WTC11 (cell line): ENCODE measurements around the gene TMEM258. TPM values are rescaled to one million over a fixed set of nuclear protein-coding genes. Genes with fewer than 3 reads are reported as not detected.
A peak's percentile ranks its signal among the peaks of the same experiment; 100 is the strongest.

Source experiments
- ATAC-seq: fragments of 200-7000 bp; cut with Tn5 transposase; 2 replicates; pipeline ENCODE4 v1.10.0; 2021; ENCODE audit warnings: mild to moderate bottlenecking, moderate library complexity
- CTCF ChIA-PET: fragments of 300-600 bp; sonication (Branson Sonifier 250); formaldehyde crosslinking; loops from one replicate; lab custom pipeline; 2021; ENCODE audit warnings: antibody characterized with exemption; lab: Charles Lee
- POLR2A ChIA-PET: fragments of 350-600 bp; sonication (Branson Sonifier 250); formaldehyde crosslinking; loops from one replicate; lab custom pipeline; 2021; ENCODE audit warnings: antibody characterized with exemption; lab: Charles Lee
- DNase-seq: peaks from one replicate; pipeline ENCODE4 v3.0.0; 2021; ENCODE audit warnings: low spot score
- H3K27ac Mint-ChIP-seq: 2 replicates; pipeline ENCODE4 v1.8.0; 2021; ENCODE audit warnings: mixed read lengths
- H3K27me3 Mint-ChIP-seq: 2 replicates; pipeline ENCODE4 v1.8.0; 2021; ENCODE audit warnings: low read depth, mild to moderate bottlenecking, moderate library complexity, mixed read lengths
- H3K36me3 Mint-ChIP-seq: 2 replicates; pipeline ENCODE4 v1.8.0; 2021; ENCODE audit warnings: mixed read lengths
- H3K4me1 Mint-ChIP-seq: 2 replicates; pipeline ENCODE4 v1.8.0; 2022; ENCODE audit warnings: mixed read lengths
- H3K4me3 Mint-ChIP-seq: 2 replicates; pipeline ENCODE4 v1.8.0; 2021; ENCODE audit warnings: mild to moderate bottlenecking, moderate library complexity, mixed read lengths
- H3K9me3 Mint-ChIP-seq: 2 replicates; pipeline ENCODE4 v1.8.0; 2021; ENCODE audit warnings: mixed read lengths
- CBFB ChIP-seq: sonication (generic); formaldehyde crosslinking; IDR thresholded peaks from 2 replicates; pipeline ENCODE4 v1.8.1; 2022; ENCODE audit warnings: mild to moderate bottlenecking, low read depth, missing genetic modification reagents
- CREM ChIP-seq: sonication (generic); formaldehyde crosslinking; IDR thresholded peaks from 2 replicates; pipeline ENCODE4 v1.8.1; 2022; ENCODE audit warnings: mild to moderate bottlenecking, missing genetic modification reagents, moderate library complexity
- ESRRA ChIP-seq: sonication (generic); formaldehyde crosslinking; IDR thresholded peaks from 2 replicates; pipeline ENCODE4 v1.8.1; 2022; ENCODE audit warnings: mild to moderate bottlenecking, missing genetic modification reagents, borderline replicate concordance
- ETV6 ChIP-seq: sonication (generic); formaldehyde crosslinking; IDR thresholded peaks from 2 replicates; pipeline ENCODE4 v1.8.1; 2022; ENCODE audit warnings: mild to moderate bottlenecking, missing genetic modification reagents
- FOXJ3 ChIP-seq: sonication (generic); formaldehyde crosslinking; IDR thresholded peaks from 2 replicates; pipeline ENCODE4 v1.9.0; 2021; ENCODE audit warnings: missing genetic modification reagents, mild to moderate bottlenecking, borderline replicate concordance
- FOXP4 ChIP-seq: sonication (generic); formaldehyde crosslinking; IDR thresholded peaks from 2 replicates; pipeline ENCODE4 v1.8.0; 2022; ENCODE audit warnings: mild to moderate bottlenecking, missing genetic modification reagents
- GTF2I ChIP-seq: fragments of 250-450 bp; sonication (Bioruptor Pico); conservative IDR thresholded peaks from 2 replicates; pipeline ENCODE4 v1.4.0; 2021; ENCODE audit warnings: mild to moderate bottlenecking
- IRF1 ChIP-seq: sonication (generic); formaldehyde crosslinking; IDR thresholded peaks from 2 replicates; pipeline ENCODE4 v1.8.0; 2023; ENCODE audit warnings: missing genetic modification reagents
- JAZF1 ChIP-seq: fragments of 250-450 bp; sonication (Bioruptor Pico); IDR thresholded peaks from 2 replicates; pipeline ENCODE4 v1.9.0; 2021; ENCODE audit warnings: moderate library complexity, mild to moderate bottlenecking, inconsistent platforms
- KAT7 ChIP-seq: sonication (generic); formaldehyde crosslinking; IDR thresholded peaks from 2 replicates; pipeline ENCODE4 v1.8.1; 2023; ENCODE audit warnings: missing genetic modification reagents, mild to moderate bottlenecking, borderline replicate concordance
- MYBL2 ChIP-seq: sonication (generic); formaldehyde crosslinking; IDR thresholded peaks from 2 replicates; pipeline ENCODE4 v1.8.1; 2023; ENCODE audit warnings: mild to moderate bottlenecking, moderate library complexity, missing genetic modification reagents
- SOX15 ChIP-seq: fragments of 250-450 bp; sonication (Bioruptor Pico); IDR thresholded peaks from 2 replicates; pipeline ENCODE4 v1.9.0; 2021; ENCODE audit warnings: mild to moderate bottlenecking
- ZNF138 ChIP-seq: sonication (generic); formaldehyde crosslinking; conservative IDR thresholded peaks from 2 replicates; pipeline ENCODE4 v1.8.1; 2022; ENCODE audit warnings: mild to moderate bottlenecking, moderate library complexity, missing genetic modification reagents
- ZNF219 ChIP-seq: sonication (generic); formaldehyde crosslinking; IDR thresholded peaks from 2 replicates; pipeline ENCODE4 v1.8.0; 2023; ENCODE audit warnings: missing genetic modification reagents, mild to moderate bottlenecking, borderline replicate concordance
- ZNF317 ChIP-seq: sonication (generic); formaldehyde crosslinking; IDR thresholded peaks from 2 replicates; pipeline ENCODE4 v1.8.1; 2023; ENCODE audit warnings: low read depth, mild to moderate bottlenecking, moderate library complexity, missing genetic modification reagents, borderline replicate concordance
- ZNF416 ChIP-seq: fragments of 250-450 bp; sonication (Bioruptor Pico); IDR thresholded peaks from 2 replicates; pipeline ENCODE4 v1.9.0; 2021; ENCODE audit warnings: mild to moderate bottlenecking, inconsistent platforms
- total RNA-seq: library from RNA; stranded (reverse); gene quantifications from 3 replicates; pipeline ENCODE4 v1.2.3, GENCODE V29; 2021
- TF ChIP-seq, protein P1 (sequence below): sonication (generic); formaldehyde crosslinking; IDR thresholded peaks from 2 replicates; pipeline ENCODE4 v1.8.1; 2023; ENCODE audit warnings: mild to moderate bottlenecking, missing genetic modification reagents, moderate library complexity
- TF ChIP-seq, protein P2 (sequence below): sonication (generic); formaldehyde crosslinking; IDR thresholded peaks from 2 replicates; pipeline ENCODE4 v1.8.1; 2023; ENCODE audit warnings: mild to moderate bottlenecking, missing genetic modification reagents, borderline replicate concordance
- TF ChIP-seq, protein P3 (sequence below): fragments of 200-600 bp; IDR thresholded peaks from 2 replicates; pipeline ENCODE4 v1.8.0; 2022; ENCODE audit warnings: antibody characterized with exemption
- TF ChIP-seq, protein P4 (sequence below): sonication (generic); formaldehyde crosslinking; IDR thresholded peaks from 2 replicates; pipeline ENCODE4 v1.8.1; 2022; ENCODE audit warnings: low read depth, missing genetic modification reagents, borderline replicate concordance

TMEM258 gene
- total RNA-seq, 1 experiment from 2014 or later: 175 TPM

DNA sequence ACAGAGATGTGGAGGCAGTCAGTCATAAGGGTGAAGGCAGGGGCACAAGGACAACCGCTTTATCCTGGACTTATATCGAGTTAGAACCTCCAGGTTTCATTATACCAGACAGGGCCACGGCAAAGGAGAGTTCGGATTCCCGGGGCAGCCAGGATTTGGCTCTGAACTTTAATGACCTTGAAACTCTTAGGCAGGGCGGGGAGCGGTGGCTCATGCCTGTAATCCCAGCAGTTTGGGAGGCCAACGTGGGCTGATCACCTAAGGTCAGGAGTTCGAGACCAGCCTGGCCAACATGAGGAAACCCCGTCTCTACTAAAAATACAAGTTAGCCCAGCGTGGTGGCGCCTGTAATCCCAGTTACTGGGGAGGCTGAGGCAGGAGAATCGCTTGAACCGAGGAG lies 41.0 kb downstream of the TMEM258 start:
- TF ChIP-seq, protein P1, sequence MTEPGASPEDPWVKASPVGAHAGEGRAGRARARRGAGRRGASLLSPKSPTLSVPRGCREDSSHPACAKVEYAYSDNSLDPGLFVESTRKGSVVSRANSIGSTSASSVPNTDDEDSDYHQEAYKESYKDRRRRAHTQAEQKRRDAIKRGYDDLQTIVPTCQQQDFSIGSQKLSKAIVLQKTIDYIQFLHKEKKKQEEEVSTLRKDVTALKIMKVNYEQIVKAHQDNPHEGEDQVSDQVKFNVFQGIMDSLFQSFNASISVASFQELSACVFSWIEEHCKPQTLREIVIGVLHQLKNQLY (CRISPR knock-in tag): no peak
- TF ChIP-seq JAZF1 (CRISPR knock-in tag) (no peak), SOX15 (CRISPR knock-in tag) (no peak), IRF1 (no peak), CREM (no peak), CBFB (CRISPR knock-in tag) (no peak), FOXJ3 (no peak), ZNF138 (CRISPR knock-in tag) (no peak), ZNF416 (CRISPR knock-in tag) (no peak), KAT7 (CRISPR knock-in tag) (no peak), MYBL2 (no peak)
- TF ChIP-seq, protein P2, sequence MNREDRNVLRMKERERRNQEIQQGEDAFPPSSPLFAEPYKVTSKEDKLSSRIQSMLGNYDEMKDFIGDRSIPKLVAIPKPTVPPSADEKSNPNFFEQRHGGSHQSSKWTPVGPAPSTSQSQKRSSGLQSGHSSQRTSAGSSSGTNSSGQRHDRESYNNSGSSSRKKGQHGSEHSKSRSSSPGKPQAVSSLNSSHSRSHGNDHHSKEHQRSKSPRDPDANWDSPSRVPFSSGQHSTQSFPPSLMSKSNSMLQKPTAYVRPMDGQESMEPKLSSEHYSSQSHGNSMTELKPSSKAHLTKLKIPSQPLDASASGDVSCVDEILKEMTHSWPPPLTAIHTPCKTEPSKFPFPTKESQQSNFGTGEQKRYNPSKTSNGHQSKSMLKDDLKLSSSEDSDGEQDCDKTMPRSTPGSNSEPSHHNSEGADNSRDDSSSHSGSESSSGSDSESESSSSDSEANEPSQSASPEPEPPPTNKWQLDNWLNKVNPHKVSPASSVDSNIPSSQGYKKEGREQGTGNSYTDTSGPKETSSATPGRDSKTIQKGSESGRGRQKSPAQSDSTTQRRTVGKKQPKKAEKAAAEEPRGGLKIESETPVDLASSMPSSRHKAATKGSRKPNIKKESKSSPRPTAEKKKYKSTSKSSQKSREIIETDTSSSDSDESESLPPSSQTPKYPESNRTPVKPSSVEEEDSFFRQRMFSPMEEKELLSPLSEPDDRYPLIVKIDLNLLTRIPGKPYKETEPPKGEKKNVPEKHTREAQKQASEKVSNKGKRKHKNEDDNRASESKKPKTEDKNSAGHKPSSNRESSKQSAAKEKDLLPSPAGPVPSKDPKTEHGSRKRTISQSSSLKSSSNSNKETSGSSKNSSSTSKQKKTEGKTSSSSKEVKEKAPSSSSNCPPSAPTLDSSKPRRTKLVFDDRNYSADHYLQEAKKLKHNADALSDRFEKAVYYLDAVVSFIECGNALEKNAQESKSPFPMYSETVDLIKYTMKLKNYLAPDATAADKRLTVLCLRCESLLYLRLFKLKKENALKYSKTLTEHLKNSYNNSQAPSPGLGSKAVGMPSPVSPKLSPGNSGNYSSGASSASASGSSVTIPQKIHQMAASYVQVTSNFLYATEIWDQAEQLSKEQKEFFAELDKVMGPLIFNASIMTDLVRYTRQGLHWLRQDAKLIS (CRISPR knock-in tag): no peak
- TF ChIP-seq, protein P3, sequence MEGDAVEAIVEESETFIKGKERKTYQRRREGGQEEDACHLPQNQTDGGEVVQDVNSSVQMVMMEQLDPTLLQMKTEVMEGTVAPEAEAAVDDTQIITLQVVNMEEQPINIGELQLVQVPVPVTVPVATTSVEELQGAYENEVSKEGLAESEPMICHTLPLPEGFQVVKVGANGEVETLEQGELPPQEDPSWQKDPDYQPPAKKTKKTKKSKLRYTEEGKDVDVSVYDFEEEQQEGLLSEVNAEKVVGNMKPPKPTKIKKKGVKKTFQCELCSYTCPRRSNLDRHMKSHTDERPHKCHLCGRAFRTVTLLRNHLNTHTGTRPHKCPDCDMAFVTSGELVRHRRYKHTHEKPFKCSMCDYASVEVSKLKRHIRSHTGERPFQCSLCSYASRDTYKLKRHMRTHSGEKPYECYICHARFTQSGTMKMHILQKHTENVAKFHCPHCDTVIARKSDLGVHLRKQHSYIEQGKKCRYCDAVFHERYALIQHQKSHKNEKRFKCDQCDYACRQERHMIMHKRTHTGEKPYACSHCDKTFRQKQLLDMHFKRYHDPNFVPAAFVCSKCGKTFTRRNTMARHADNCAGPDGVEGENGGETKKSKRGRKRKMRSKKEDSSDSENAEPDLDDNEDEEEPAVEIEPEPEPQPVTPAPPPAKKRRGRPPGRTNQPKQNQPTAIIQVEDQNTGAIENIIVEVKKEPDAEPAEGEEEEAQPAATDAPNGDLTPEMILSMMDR: no peak
- TF ChIP-seq, protein P4, sequence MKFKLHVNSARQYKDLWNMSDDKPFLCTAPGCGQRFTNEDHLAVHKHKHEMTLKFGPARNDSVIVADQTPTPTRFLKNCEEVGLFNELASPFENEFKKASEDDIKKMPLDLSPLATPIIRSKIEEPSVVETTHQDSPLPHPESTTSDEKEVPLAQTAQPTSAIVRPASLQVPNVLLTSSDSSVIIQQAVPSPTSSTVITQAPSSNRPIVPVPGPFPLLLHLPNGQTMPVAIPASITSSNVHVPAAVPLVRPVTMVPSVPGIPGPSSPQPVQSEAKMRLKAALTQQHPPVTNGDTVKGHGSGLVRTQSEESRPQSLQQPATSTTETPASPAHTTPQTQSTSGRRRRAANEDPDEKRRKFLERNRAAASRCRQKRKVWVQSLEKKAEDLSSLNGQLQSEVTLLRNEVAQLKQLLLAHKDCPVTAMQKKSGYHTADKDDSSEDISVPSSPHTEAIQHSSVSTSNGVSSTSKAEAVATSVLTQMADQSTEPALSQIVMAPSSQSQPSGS (CRISPR knock-in tag): no peak
- TF ChIP-seq, all 79 proteins: peak for 0
- Mint-ChIP-seq H3K4me3 (peak overlapping the region; percentile 56; the same call in 1 of the 2 replicates), H3K27me3 (peaks cover 37% of the 10 kb centered on the region), H3K36me3 (no peaks in the 10 kb centered on the region), H3K27ac (no peak overlapping the region), H3K4me1 (peaks cover 22% of the 10 kb centered on the region), H3K9me3 (no peaks in the 10 kb centered on the region)
- ATAC-seq (no peak), DNase-seq (no peak)
- CTCF ChIA-PET: interaction anchor here (0.5 to 6.4 kb wide), 7 partner anchors 13 to 95 kb away, joined by 3 to 175 read pairs (median 6); partner anchors contain the start of genes FADS1, FEN1 and TMEM258
- POLR2A ChIA-PET: interaction anchor here (0.6 kb wide), 1 partner anchor 41 kb away, joined by 3 read pairs; the partner anchor contains the start of genes FEN1 and TMEM258

GRCh38 chr11:61750631-61751273 lies 41.6 kb downstream of the TMEM258 start:
- Mint-ChIP-seq H3K27ac (no peak overlapping the region), H3K27me3 (peaks cover 37% of the 10 kb centered on the region), H3K9me3 (no peaks in the 10 kb centered on the region), H3K4me3 (no peak overlapping the region; the same call in 1 of the 2 replicates), H3K36me3 (no peaks in the 10 kb centered on the region), H3K4me1 (peaks cover 15% of the 10 kb centered on the region)
- CTCF ChIA-PET: interaction anchor here (0.8 to 6.4 kb wide), 8 partner anchors 13 to 66 kb away, joined by 3 to 175 read pairs (median 26); partner anchors contain the start of genes FADS1, FEN1 and TMEM258
- POLR2A ChIA-PET: no interaction called here
- DNase-seq (no peak), ATAC-seq (no peak)
- TF ChIP-seq ETV6 (CRISPR knock-in tag) (no peak), CREM (no peak), FOXP4 (CRISPR knock-in tag) (no peak), ESRRA (no peak), ZNF317 (no peak), ZNF219 (CRISPR knock-in tag) (no peak), GTF2I (CRISPR knock-in tag) (peak; percentile 76; the same call in 1 of the 2 replicates)
